NCI-H2081 (cell line): ENCODE data around the gene UBXN7.
"Not testable (repeated sequence)": the region's sequence is repeated elsewhere in the genome, so short reads cannot be mapped to it uniquely, and the experiment has no call there.

Experiments
- DNase-seq, 2 experiments: peaks; one replicate each; lab custom pipeline; 2025; lab: John Stamatoyannopoulos, UW

UBXN7 gene

GRCh38 chr3:196316799-196317686 lies 115.2 kb downstream of the UBXN7 start:
- DNase-seq: not testable (repeated sequence)

DNA sequence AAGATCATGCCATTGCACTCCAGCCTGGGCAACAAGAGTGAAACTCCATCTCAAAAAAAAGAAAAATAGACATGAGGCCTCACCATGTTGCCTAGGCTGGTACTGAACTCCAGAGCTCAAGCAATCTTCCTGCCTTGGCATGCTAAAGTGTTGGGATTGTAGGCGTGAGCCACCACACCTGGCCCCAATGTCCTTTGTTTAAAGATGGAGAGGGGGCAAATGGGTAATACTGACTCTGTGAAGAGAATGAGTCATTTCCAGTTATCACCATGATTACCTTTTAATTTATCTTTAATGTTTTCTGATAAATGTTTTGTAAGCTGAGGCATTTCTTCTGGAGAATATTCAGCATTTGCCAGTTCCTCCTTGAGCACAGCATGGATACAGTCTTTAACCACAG lies 116.4 kb downstream of the UBXN7 start:
- no peak for DNase-seq

- DNase-seq: no peak
Observed at GRCh38 chr3:196314597-196314996, 117.6 kb downstream of the UBXN7 start.

DNA sequence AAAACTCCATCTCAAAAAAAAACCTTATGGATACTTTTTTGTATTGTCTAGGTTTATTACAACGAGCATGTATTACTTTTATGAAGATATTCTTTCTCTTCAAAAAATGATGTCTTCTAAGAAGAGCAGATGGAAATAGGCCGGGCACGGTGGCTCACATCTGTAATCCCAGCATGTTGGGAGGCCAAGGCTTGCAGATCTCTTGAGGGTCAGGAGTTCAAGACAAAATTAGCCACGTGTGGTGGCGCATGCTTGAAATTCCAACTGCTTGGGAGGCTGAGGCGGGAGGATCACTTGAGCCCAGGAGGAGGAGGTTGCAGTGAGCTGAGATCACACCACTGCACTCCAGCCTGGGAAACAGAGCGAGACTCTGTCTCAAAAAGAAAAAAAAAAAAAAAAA lies 118.1 kb downstream of the UBXN7 start:
- DNase-seq: not testable (repeated sequence)

GRCh38 chr3:196302960-196303359 lies 129.3 kb downstream of the UBXN7 start:
- DNase-seq: not testable (repeated sequence)

DNA sequence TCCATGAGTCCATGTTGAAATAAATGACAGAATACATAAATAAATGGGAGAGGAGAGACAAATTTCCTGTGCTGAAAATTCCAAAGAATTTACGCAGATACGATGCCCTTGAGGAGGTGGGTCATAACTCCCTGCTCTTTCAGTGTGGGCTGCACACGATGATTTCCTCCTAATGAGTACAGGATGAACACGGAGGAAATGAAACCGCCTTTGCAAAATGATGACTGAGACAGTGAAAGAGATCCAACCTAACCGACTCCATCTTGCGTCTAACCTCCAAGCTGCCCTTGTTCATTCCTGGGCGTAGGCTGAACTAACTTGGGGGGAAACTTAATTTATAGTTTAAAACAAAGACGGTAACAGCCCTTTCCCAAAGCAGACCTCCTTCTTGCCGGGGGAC lies 129.7 kb downstream of the UBXN7 start:
- not testable (repeated sequence) for DNase-seq

DNA sequence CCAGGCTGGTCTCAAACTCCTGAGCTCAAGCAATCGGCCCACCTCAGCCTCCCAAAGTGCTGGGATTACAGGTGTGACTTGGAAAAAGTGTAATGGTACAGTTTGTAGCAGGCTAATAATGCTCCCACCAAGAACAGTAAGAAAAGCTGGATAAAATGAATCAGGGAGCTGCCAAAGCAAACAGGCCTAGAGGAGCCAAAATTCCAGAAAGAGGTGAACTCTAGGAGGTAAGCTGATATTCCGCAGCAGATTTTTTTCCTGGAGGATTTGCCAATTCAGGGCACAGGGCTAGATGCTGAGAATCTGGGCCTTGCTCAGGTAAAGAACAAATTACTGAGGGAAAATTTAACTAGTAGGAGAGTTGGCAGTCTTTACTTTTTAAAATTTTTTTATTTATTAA lies 133.7 kb downstream of the UBXN7 start:
- DNase-seq: no peak
